ENCODE measurements around the gene PCIF1.

The PCIF1 gene

GRCh38 chr20:45944151-45944964 lies 9.9 kb downstream of the PCIF1 start:
- peaks cover 56% of the 10 kb centered on the region for H3K36me3 Mint-ChIP-seq (ENCODE audit: low read depth)
- no peak for DNase-seq (ENCODE audit: low spot score)
- no peak overlapping the region for H3K4me3 Mint-ChIP-seq
- no peaks in the 10 kb centered on the region for H3K9me3 Mint-ChIP-seq
- no peaks in the 10 kb centered on the region for H3K27me3 Mint-ChIP-seq (ENCODE audit: low read depth)
- no peaks in the 10 kb centered on the region for H3K4me1 Mint-ChIP-seq (ENCODE audit: low read depth)
- H3K27ac Mint-ChIP-seq, result peak overlapping the region; percentile 19

- no peak overlapping the region for H3K27ac Mint-ChIP-seq
Measured at GRCh38 chr20:45944965-45945677, 10.6 kb downstream of the PCIF1 start.

GRCh38 chr20:45945678-45946148 lies 11.2 kb downstream of the PCIF1 start:
- peaks cover 51% of the 10 kb centered on the region for H3K36me3 Mint-ChIP-seq (ENCODE audit: low read depth)
- no peak for DNase-seq (ENCODE audit: low spot score)
- H3K4me3 Mint-ChIP-seq, result no peak overlapping the region
- H3K27ac Mint-ChIP-seq, result no peak overlapping the region
- no peaks in the 10 kb centered on the region for H3K4me1 Mint-ChIP-seq (ENCODE audit: low read depth)
- H3K9me3 Mint-ChIP-seq, result no peaks in the 10 kb centered on the region
- no peaks in the 10 kb centered on the region for H3K27me3 Mint-ChIP-seq (ENCODE audit: low read depth)

More at GRCh38 chr20:45944965-45945677, 10.6 kb downstream of the PCIF1 start:
- Mint-ChIP-seq H3K9me3 (no peaks in the 10 kb centered on the region), H3K4me1 (ENCODE audit: low read depth) (no peaks in the 10 kb centered on the region), H3K27me3 (ENCODE audit: low read depth) (no peaks in the 10 kb centered on the region), H3K4me3 (no peak overlapping the region), H3K36me3 (ENCODE audit: low read depth) (peaks cover 51% of the 10 kb centered on the region)
- no peak for DNase-seq (ENCODE audit: low spot score)

GRCh38 chr20:45946149-45946970 lies 11.9 kb downstream of the PCIF1 start:
- Mint-ChIP-seq H3K27me3 (ENCODE audit: low read depth) (no peaks in the 10 kb centered on the region), H3K36me3 (ENCODE audit: low read depth) (peaks cover 51% of the 10 kb centered on the region), H3K27ac (peak overlapping the region; percentile 32), H3K9me3 (no peaks in the 10 kb centered on the region), H3K4me3 (no peak overlapping the region), H3K4me1 (ENCODE audit: low read depth) (no peaks in the 10 kb centered on the region)
- peak; percentile 14 for DNase-seq (ENCODE audit: low spot score)

- Mint-ChIP-seq H3K4me3 (no peak overlapping the region), H3K9me3 (no peaks in the 10 kb centered on the region), H3K36me3 (ENCODE audit: low read depth) (peaks cover 57% of the 10 kb centered on the region), H3K4me1 (ENCODE audit: low read depth) (no peaks in the 10 kb centered on the region), H3K27me3 (ENCODE audit: low read depth) (no peaks in the 10 kb centered on the region), H3K27ac (no peak overlapping the region)
- DNase-seq (ENCODE audit: low spot score), result no peak
Measured at GRCh38 chr20:45947110-45947866, 12.8 kb downstream of the PCIF1 start.

GRCh38 chr20:45948261-45948733 lies 13.8 kb downstream of the PCIF1 start:
- H3K27me3 Mint-ChIP-seq (ENCODE audit: low read depth), result no peaks in the 10 kb centered on the region
- DNase-seq (ENCODE audit: low spot score), result no peak
- no peak overlapping the region for H3K4me3 Mint-ChIP-seq
- H3K36me3 Mint-ChIP-seq (ENCODE audit: low read depth), result peaks cover 52% of the 10 kb centered on the region
- no peaks in the 10 kb centered on the region for H3K4me1 Mint-ChIP-seq (ENCODE audit: low read depth)
- no peak overlapping the region for H3K27ac Mint-ChIP-seq
- H3K9me3 Mint-ChIP-seq, result no peaks in the 10 kb centered on the region

GRCh38 chr20:45948742-45949541 lies 14.5 kb downstream of the PCIF1 start:
- H3K4me3 Mint-ChIP-seq, result no peak overlapping the region
- H3K27ac Mint-ChIP-seq, result peak overlapping the region; percentile 18
- DNase-seq (ENCODE audit: low spot score), result no peak
- H3K36me3 Mint-ChIP-seq (ENCODE audit: low read depth), result peaks cover 50% of the 10 kb centered on the region
- H3K4me1 Mint-ChIP-seq (ENCODE audit: low read depth), result no peaks in the 10 kb centered on the region
- no peaks in the 10 kb centered on the region for H3K9me3 Mint-ChIP-seq
- H3K27me3 Mint-ChIP-seq (ENCODE audit: low read depth), result no peaks in the 10 kb centered on the region

GRCh38 chr20:45949542-45950329 lies 15.3 kb downstream of the PCIF1 start:
- no peaks in the 10 kb centered on the region for H3K27me3 Mint-ChIP-seq (ENCODE audit: low read depth)
- no peaks in the 10 kb centered on the region for H3K4me1 Mint-ChIP-seq (ENCODE audit: low read depth)
- H3K4me3 Mint-ChIP-seq, result no peak overlapping the region
- no peak for DNase-seq (ENCODE audit: low spot score)
- peaks cover 42% of the 10 kb centered on the region for H3K36me3 Mint-ChIP-seq (ENCODE audit: low read depth)
- H3K27ac Mint-ChIP-seq, result peak overlapping the region; percentile 18
- no peaks in the 10 kb centered on the region for H3K9me3 Mint-ChIP-seq

GRCh38 chr20:45950330-45950646 lies 15.8 kb downstream of the PCIF1 start:
- H3K27ac Mint-ChIP-seq, result no peak overlapping the region
- no peaks in the 10 kb centered on the region for H3K27me3 Mint-ChIP-seq (ENCODE audit: low read depth)
- H3K9me3 Mint-ChIP-seq, result no peaks in the 10 kb centered on the region
- no peaks in the 10 kb centered on the region for H3K4me1 Mint-ChIP-seq (ENCODE audit: low read depth)
- H3K4me3 Mint-ChIP-seq, result no peak overlapping the region
- H3K36me3 Mint-ChIP-seq (ENCODE audit: low read depth), result peaks cover 38% of the 10 kb centered on the region
- no peak for DNase-seq (ENCODE audit: low spot score)

GRCh38 chr20:45951925-45952834 lies 17.7 kb downstream of the PCIF1 start:
- Mint-ChIP-seq H3K36me3 (ENCODE audit: low read depth) (peaks cover 29% of the 10 kb centered on the region), H3K4me1 (ENCODE audit: low read depth) (no peaks in the 10 kb centered on the region), H3K27me3 (ENCODE audit: low read depth) (no peaks in the 10 kb centered on the region), H3K27ac (no peak overlapping the region), H3K9me3 (no peaks in the 10 kb centered on the region), H3K4me3 (no peak overlapping the region)
- DNase-seq (ENCODE audit: low spot score), result no peak

GRCh38 chr20:45952861-45953260 lies 18.4 kb downstream of the PCIF1 start:
- DNase-seq (ENCODE audit: low spot score), result no peak
- no peaks in the 10 kb centered on the region for H3K9me3 Mint-ChIP-seq
- H3K4me1 Mint-ChIP-seq (ENCODE audit: low read depth), result no peaks in the 10 kb centered on the region
- H3K27ac Mint-ChIP-seq, result no peak overlapping the region
- no peak overlapping the region for H3K4me3 Mint-ChIP-seq
- H3K36me3 Mint-ChIP-seq (ENCODE audit: low read depth), result peaks cover 33% of the 10 kb centered on the region
- no peaks in the 10 kb centered on the region for H3K27me3 Mint-ChIP-seq (ENCODE audit: low read depth)

Data from T-helper 2 cell treated with Interferon-gamma antibody and Interleukin-4, amounts not matched to agents 5 μg/mL and 100 μg/mL, for 36 hours (primary cell).